Activated B cell treated with CpG ODN at 0.5 μM for 24 hours (primary cell): ENCODE data around the gene KLHL6. TPM values are rescaled to one million over a fixed set of nuclear protein-coding genes. Genes with fewer than 3 reads are reported as not detected.

Source experiments
- ATAC-seq: fragments of 200-7000 bp; cut with Tn5 transposase; one replicate; pipeline ENCODE4 v1.10.0; 2021; ENCODE audit warnings: low read depth, mild to moderate bottlenecking, moderate library complexity
- CTCF ChIA-PET: fragments of 350-600 bp; sonication (Branson Sonifier 250); formaldehyde crosslinking; loops from one replicate; lab custom pipeline; 2021; ENCODE audit warnings: antibody characterized with exemption; lab: Charles Lee
- POLR2A ChIA-PET: fragments of 350-600 bp; sonication (Branson Sonifier 250); formaldehyde crosslinking; loops from one replicate; lab custom pipeline; 2021; ENCODE audit warnings: antibody characterized with exemption; lab: Charles Lee
- DNase-seq: peaks from one replicate; pipeline ENCODE4 v3.0.0; 2022
- H3K27ac Mint-ChIP-seq: one replicate; pipeline ENCODE4 v1.8.0; 2020; ENCODE audit warnings: mixed read lengths
- H3K27me3 Mint-ChIP-seq: one replicate; pipeline ENCODE4 v1.8.0; 2021; ENCODE audit warnings: mixed read lengths
- H3K36me3 Mint-ChIP-seq: one replicate; pipeline ENCODE4 v1.8.0; 2021; ENCODE audit warnings: low read depth, mixed read lengths
- H3K4me1 Mint-ChIP-seq: one replicate; pipeline ENCODE4 v1.8.0; 2021; ENCODE audit warnings: mixed read lengths
- H3K4me3 Mint-ChIP-seq: one replicate; pipeline ENCODE4 v1.8.0; 2020; ENCODE audit warnings: mild to moderate bottlenecking, mixed read lengths
- H3K9me3 Mint-ChIP-seq: one replicate; pipeline ENCODE4 v1.8.0; 2020; ENCODE audit warnings: mixed read lengths
- CTCF ChIP-seq: fragments of 200-600 bp; IDR thresholded peaks from one replicate; pipeline ENCODE4 v1.8.0; 2022; ENCODE audit warnings: antibody characterized with exemption, mild to moderate bottlenecking
- intact Hi-C: fragments of 100-400 bp; cut with micrococcal nuclease; formaldehyde crosslinking; loops from one replicate; pipeline ENCODE4 v1.15.1; 2024
- total RNA-seq: library from RNA; stranded (reverse); gene quantifications from 2 replicates; pipeline ENCODE4 v1.2.3, GENCODE V29; 2022

Gene KLHL6
- total RNA-seq, 1 donor from 2014 or later: 41.7 TPM

- Mint-ChIP-seq H3K27me3 (no peaks in the 10 kb centered on the region), H3K27ac (no peak overlapping the region), H3K4me1 (peaks cover 45% of the 10 kb centered on the region), H3K36me3 (no peaks in the 10 kb centered on the region), H3K9me3 (no peaks in the 10 kb centered on the region), H3K4me3 (no peak overlapping the region)
- CTCF ChIA-PET: no interaction called here
- ATAC-seq: no peak
- POLR2A ChIA-PET: no interaction called here
- no peak for DNase-seq
- intact Hi-C loops: no loop called here
- no peak for TF ChIP-seq CTCF
Measured at GRCh38 chr3:183584246-183584913, 28.9 kb upstream of the KLHL6 start.

DNA sequence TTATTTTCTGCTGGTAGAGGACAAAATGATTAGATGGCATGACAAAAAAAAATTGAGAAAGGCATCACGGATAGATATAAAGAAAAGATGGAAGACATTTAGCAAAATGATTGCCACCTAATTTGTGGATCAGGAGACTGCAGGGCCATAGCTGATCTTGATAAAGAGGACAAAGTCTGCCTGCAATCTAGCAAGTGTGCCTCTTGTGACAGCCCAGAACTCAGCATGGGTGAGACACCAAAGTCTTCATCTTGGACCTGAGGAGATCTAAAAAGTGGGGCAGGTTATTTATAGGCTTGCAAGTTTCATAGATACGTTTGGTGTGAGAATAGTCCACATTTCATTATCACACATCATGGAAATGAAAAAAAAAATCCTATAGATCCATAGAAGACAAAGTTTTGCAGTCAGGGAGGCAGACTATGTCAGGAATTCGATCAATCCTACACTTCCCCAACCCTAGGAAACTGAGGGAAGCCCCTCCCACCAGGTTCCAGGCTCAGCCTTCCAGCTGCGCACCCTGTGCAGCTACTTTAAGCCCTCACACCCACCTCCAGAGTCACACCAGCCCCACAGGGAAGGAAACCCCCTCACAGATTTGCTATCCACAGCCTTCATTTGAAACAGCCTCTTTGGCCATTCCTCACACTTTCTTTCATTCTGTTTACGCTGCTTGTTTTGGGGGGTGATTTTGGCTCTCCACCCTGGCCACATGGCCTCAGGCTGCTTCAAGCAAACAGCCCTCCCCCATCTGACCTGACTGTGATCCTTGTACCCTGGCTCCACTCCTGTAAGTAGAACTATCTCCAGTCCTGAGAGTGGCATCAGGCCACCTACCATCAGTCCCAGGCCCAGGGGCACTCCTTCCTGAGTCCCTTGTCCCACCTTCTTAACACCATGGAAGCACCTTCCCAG is 28.1 kb upstream of the KLHL6 start:
- H3K36me3 Mint-ChIP-seq: no peaks in the 10 kb centered on the region
- intact Hi-C loops: no loop called here
- no peak for DNase-seq
- peaks cover 49% of the 10 kb centered on the region for H3K4me1 Mint-ChIP-seq
- no peaks in the 10 kb centered on the region for H3K9me3 Mint-ChIP-seq
- POLR2A ChIA-PET: interaction anchor here (0.6 kb wide), 1 partner anchor 117 kb away, joined by 3 read pairs; no protein-coding TSS in a partner anchor
- ATAC-seq: no peak
- TF ChIP-seq CTCF: no peak
- CTCF ChIA-PET: no interaction called here
- no peak overlapping the region for H3K27ac Mint-ChIP-seq
- no peaks in the 10 kb centered on the region for H3K27me3 Mint-ChIP-seq
- H3K4me3 Mint-ChIP-seq: no peak overlapping the region

GRCh38 chr3:183582161-183582560 is 26.7 kb upstream of the KLHL6 start:
- no peak for ATAC-seq
- POLR2A ChIA-PET: no interaction called here

DNA sequence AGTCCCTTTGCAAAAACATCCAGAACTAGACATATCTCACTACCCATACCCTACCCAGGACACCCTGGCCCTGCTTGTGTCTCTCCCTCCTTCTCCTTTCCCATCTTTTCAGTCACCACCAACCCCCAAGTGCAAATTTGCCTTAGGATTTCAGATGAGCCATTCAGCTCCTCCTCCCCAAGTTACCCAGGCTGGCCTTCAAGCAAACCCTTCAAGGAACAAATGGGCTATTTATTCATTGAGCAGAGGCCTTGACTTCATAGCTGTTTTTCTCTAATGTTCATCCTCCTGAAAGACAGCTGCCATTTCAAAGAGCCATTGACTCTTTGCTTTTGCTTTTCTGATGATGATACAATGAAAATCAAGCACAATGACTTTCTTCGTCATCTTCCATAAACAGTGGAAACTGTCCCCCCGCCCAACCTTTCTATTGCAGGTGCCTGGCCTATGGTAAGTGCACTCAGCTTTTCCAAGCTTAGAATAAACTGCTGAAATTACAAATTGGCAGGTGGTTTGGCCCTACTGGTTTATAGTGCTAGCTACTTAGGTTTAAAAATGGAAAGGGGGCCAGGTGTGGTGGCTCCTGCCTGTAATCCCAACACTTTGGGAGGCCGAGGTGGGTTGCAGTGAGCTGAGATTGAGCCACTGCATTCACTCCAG is 26.1 kb upstream of the KLHL6 start:
- intact Hi-C loops: no loop called here
- ATAC-seq: no peak
- H3K4me1 Mint-ChIP-seq: peaks cover 44% of the 10 kb centered on the region
- H3K27ac Mint-ChIP-seq: no peak overlapping the region
- ChIA-PET CTCF (interaction anchor here (1.0 kb wide), 1 partner anchor 10 kb away, joined by 4 read pairs; no protein-coding TSS in a partner anchor), POLR2A (no interaction called here)
- H3K27me3 Mint-ChIP-seq: peaks cover 2% of the 10 kb centered on the region
- no peak overlapping the region for H3K4me3 Mint-ChIP-seq
- TF ChIP-seq CTCF: no peak
- no peaks in the 10 kb centered on the region for H3K36me3 Mint-ChIP-seq
- no peaks in the 10 kb centered on the region for H3K9me3 Mint-ChIP-seq
- DNase-seq: no peak

More at GRCh38 chr3:183582161-183582560, 26.7 kb upstream of the KLHL6 start:
- no peak for DNase-seq
- intact Hi-C loops: no loop called here
- Mint-ChIP-seq H3K9me3 (no peaks in the 10 kb centered on the region), H3K4me3 (no peak overlapping the region), H3K27ac (no peak overlapping the region), H3K27me3 (no peaks in the 10 kb centered on the region), H3K36me3 (no peaks in the 10 kb centered on the region), H3K4me1 (peaks cover 46% of the 10 kb centered on the region)
- CTCF ChIA-PET: interaction anchor here (1.0 kb wide), 1 partner anchor 10 kb away, joined by 4 read pairs; no protein-coding TSS in a partner anchor
- TF ChIP-seq CTCF: no peak
